ENCODE measurements around the gene BRD4.

Gene BRD4

DNA sequence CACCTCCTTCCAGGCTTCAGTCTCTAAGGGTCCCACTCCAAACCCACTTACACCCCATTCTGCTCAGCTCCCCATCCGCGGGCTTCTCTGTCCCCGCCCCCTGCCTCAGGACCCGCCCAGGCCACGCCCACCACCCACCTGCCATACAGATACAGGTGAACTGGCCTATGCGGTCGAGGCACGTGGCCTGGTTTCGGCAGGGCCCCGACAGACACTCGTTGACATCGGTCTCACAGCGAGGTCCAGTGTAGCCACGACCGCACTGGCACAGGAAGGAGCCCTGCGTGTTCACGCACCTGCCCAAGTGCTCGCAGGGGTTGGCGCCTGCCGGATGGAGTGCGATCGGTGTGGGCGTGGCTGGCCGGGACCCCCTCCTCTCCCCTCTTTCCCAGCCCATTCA, 143.5 kb downstream of the BRD4 start:
- DNase-seq, result no peak

DNA sequence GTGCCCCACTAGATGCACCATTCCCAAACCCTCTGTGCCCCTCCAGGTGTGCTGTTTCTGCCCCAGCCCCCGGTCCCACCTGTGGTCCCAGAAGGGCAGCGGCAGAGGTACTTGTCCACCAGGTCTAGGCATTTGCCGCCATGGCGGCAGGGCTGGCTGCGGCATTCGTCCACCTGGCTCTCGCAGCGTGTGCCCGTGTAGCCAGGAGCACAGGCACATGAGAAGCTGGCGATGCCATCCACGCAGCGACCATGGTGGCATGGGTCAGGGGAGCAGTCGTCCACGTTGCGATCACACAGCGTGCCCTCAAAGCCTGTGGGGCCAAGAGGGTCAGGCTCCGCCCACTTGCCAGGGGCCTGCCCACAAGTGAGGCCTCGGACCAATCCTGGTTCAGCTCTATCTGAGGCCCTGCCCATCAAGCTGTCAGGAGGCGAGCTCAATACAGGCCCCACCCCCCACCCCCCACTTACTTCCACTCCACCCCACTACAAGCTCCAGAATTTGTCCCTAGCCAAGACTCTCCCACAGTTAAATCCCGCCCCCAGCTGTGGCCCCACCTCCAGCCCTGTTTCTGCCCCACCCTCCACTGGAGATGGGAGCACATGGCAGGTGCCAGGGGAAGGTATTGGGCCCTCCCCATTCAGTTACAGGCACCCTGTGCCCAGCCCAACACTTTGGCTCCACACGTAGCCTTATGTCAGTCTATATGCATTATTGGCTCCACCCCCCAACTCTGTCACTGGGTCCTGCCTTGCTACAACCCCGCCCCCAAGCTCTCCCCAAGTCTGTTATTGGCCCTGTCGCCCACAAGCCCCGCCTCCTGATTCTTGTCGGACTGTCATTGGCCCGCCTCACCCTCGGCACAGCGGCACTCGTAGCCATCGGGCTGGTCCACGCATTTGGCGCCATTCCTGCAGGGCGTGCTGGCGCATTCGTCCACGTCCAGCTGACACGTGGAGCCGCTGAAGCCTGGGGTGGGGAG, 145.0 kb downstream of the BRD4 start:
- no peak for DNase-seq
